Activated naive CD8-positive, alpha-beta T cell treated with anti-CD3 and anti-CD28 coated beads, Interleukin-2, amount 50 U/mL, for 24 hours (primary cell): ENCODE data around the gene SOD1.
A peak's percentile ranks its signal among the peaks of the same experiment; 100 is the strongest.
"Not testable (repeated sequence)": the region's sequence is repeated elsewhere in the genome, so short reads cannot be mapped to it uniquely, and the experiment has no call there.

Experiments
- ATAC-seq: fragments of 150-1000 bp; cut with Tn5 transposase; one replicate; pipeline ENCODE4 v1.10.0; 2021
- DNase-seq: peaks from one replicate; pipeline ENCODE4 v3.0.0; 2021
- H3K27ac Mint-ChIP-seq: one replicate; pipeline ENCODE4 v1.8.0; 2021; ENCODE audit warnings: mild to moderate bottlenecking, mixed read lengths
- H3K27me3 Mint-ChIP-seq: one replicate; pipeline ENCODE4 v1.8.0; 2021; ENCODE audit warnings: mixed read lengths
- H3K36me3 Mint-ChIP-seq: one replicate; pipeline ENCODE4 v1.8.0; 2021; ENCODE audit warnings: low read depth, mixed read lengths
- H3K4me1 Mint-ChIP-seq: one replicate; pipeline ENCODE4 v1.8.0; 2021; ENCODE audit warnings: mixed read lengths
- H3K4me3 Mint-ChIP-seq: one replicate; pipeline ENCODE4 v1.8.0; 2021; ENCODE audit warnings: mild to moderate bottlenecking, moderate library complexity, mixed read lengths
- H3K9me3 Mint-ChIP-seq: one replicate; pipeline ENCODE4 v1.8.0; 2021; ENCODE audit warnings: mixed read lengths

SOD1 gene

GRCh38 chr21:31641416-31641922, 18.0 kb upstream of the SOD1 start:
- H3K9me3 Mint-ChIP-seq: peaks cover 5% of the 10 kb centered on the region
- ATAC-seq: no peak
- H3K4me1 Mint-ChIP-seq: no peaks in the 10 kb centered on the region

GRCh38 chr21:31644643-31645042, 14.8 kb upstream of the SOD1 start:
- no peak overlapping the region for H3K4me3 Mint-ChIP-seq
- H3K4me1 Mint-ChIP-seq: no peaks in the 10 kb centered on the region
- no peaks in the 10 kb centered on the region for H3K27me3 Mint-ChIP-seq

More at GRCh38 chr21:31641416-31641922, 18.0 kb upstream of the SOD1 start:
- no peak overlapping the region for H3K27ac Mint-ChIP-seq
- no peak overlapping the region for H3K4me3 Mint-ChIP-seq
- H3K36me3 Mint-ChIP-seq: peaks cover 3% of the 10 kb centered on the region
- no peaks in the 10 kb centered on the region for H3K27me3 Mint-ChIP-seq
- DNase-seq: no peak

DNA sequence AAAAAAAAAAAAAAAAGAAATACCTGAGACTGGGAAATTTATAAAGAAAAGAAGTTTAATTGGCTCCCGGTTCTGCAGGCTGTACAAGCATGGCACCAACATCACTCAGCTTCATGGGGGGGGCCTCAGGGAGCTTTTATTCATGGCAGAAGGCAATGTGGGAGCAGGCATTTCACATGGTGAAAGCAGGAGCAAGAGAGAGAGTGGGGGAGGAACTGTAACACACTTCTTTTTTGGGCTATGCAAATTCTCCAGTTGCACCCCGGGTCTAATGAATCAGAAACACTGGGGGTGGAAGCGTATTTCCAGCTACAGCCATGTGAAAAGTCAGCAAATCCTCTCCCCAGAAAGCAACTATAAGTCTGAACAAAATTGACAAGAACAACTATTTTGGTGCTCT, 11.8 kb upstream of the SOD1 start:
- no peaks in the 10 kb centered on the region for H3K4me1 Mint-ChIP-seq
- no peaks in the 10 kb centered on the region for H3K9me3 Mint-ChIP-seq
- no peak overlapping the region for H3K4me3 Mint-ChIP-seq
- no peak for ATAC-seq
- no peaks in the 10 kb centered on the region for H3K27me3 Mint-ChIP-seq
- H3K27ac Mint-ChIP-seq: no peak overlapping the region
- no peak for DNase-seq
- H3K36me3 Mint-ChIP-seq: no peaks in the 10 kb centered on the region

More at GRCh38 chr21:31644643-31645042, 14.8 kb upstream of the SOD1 start:
- Mint-ChIP-seq H3K27ac (no peak overlapping the region), H3K36me3 (no peaks in the 10 kb centered on the region), H3K9me3 (no peaks in the 10 kb centered on the region)
- no peak for ATAC-seq
- DNase-seq: no peak

- DNase-seq (no peak), ATAC-seq (no peak)
- Mint-ChIP-seq H3K27me3 (no peaks in the 10 kb centered on the region), H3K36me3 (no peaks in the 10 kb centered on the region), H3K4me3 (no peak overlapping the region), H3K27ac (no peak overlapping the region), H3K9me3 (no peaks in the 10 kb centered on the region), H3K4me1 (peaks cover 15% of the 10 kb centered on the region)
Measured at GRCh38 chr21:31650930-31651329, 8.6 kb upstream of the SOD1 start.

GRCh38 chr21:31651491-31651890, 8.0 kb upstream of the SOD1 start:
- peaks cover 20% of the 10 kb centered on the region for H3K4me1 Mint-ChIP-seq
- H3K36me3 Mint-ChIP-seq, DNase-seq, ATAC-seq, H3K4me3 Mint-ChIP-seq, H3K9me3 Mint-ChIP-seq, H3K27ac Mint-ChIP-seq, H3K27me3 Mint-ChIP-seq: not testable (repeated sequence)

DNA sequence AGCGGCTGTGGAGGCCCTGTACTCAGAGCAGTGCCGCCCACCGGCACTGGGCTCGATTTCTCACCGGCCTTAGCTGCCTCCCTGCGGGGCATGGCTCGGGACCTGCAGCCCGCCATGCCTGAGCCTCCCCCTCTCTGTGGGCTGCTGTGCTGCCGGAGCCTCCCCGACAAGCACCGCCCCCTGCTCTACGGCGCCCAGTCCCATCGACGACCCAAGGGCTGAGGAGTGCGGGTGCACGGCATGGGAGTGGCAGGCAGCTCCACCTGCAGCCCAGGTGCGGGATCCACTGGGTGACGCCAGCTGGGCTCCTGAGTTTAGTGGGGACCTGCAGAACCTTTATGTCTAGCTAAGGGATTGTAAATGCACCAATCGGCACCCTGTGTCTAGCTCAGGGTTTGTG, 5.2 kb upstream of the SOD1 start:
- Mint-ChIP-seq H3K36me3 (peaks cover 4% of the 10 kb centered on the region), H3K9me3 (no peaks in the 10 kb centered on the region), H3K4me3 (no peak overlapping the region), H3K27ac (no peak overlapping the region), H3K4me1 (peaks cover 36% of the 10 kb centered on the region), H3K27me3 (no peaks in the 10 kb centered on the region)
- ATAC-seq: no peak
- no peak for DNase-seq

DNA sequence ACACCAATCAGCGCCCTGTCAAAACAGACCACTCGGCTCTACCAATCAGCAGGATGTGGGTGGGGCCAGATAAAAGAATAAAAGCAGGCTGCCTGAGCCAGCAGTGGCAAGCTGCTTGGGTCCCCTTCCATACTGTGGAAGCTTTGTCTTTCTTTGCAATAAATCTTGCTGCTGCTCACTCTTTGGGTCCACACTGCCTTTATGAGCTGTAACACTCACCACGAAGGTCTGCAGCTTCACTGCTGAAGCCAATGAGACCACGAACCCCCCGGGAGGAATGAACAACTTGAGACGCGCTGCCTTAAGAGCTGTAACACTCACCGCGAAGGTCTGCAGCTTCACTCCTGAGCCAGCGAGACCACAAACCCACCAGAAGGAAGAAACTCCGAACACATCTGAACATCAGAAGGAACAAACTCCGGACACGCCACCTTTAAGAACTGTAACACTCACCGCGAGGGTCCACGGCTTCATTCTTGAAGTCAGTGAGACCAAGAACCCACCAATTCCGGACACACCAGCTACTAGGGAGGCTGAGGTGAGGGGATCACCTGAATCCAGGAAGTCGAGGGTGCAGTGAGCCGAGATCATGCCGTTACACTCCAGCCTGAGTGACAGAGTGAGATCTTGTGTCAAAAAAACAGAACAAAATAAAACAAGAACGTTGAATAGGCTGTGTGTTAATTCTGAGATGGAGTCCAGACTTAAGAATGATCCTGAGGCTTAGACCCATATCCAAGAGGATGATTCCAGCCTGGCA, 4.5 kb upstream of the SOD1 start:
- not testable (repeated sequence) for H3K9me3 Mint-ChIP-seq, H3K36me3 Mint-ChIP-seq, ATAC-seq, H3K27me3 Mint-ChIP-seq, DNase-seq
- Mint-ChIP-seq H3K4me1 (peaks cover 38% of the 10 kb centered on the region), H3K27ac (peak overlapping the region; percentile 73), H3K4me3 (peak overlapping the region; percentile 73)

DNA sequence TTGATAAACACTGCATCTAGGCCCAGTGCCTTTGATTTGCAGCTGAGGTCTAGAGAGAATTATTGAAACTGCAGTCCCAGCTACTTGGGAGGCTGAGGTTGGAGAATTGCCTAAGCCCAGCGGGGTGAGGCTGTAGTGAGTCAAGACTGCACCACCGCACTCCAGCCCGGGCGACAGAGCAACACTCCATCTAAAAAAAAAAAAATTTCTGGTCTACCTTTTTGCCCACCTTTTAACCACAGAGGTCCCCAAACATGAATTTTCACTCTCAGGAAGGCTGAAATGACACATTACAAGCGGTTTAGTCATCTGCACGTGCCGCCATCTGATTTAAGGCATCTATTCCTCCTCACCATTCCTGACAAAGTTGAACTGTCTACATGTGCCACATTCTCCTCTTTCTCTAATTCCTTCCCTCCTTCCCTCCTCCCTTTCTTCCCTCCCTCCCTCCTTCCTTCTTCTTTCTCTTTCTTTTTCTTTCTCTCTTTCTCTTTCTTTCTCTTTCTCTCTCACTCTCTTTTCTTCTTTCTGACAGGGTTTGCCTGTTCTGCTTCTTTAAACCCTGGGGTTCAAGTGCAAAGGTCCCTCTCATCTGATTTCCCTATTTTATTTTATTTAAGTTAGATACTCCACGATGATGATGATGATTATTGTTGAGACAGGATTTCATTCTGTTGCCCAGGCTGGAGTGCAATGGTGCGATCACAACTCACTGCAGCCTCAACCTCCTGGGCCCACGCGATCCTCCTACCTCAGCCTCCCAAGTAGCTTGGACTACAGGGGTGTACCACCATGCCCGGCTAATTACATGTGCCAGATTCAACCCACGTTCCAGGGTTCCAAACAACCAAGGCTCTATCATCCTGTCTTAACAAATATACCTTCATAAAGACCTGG, 3.0 kb upstream of the SOD1 start:
- H3K4me3 Mint-ChIP-seq: peak overlapping the region; percentile 49
- H3K9me3 Mint-ChIP-seq: no peaks in the 10 kb centered on the region
- DNase-seq (peak; percentile 51), ATAC-seq (peak; percentile 62)
- peak overlapping the region; percentile 82 for H3K27ac Mint-ChIP-seq
- H3K4me1 Mint-ChIP-seq: peaks cover 52% of the 10 kb centered on the region
- H3K27me3 Mint-ChIP-seq: no peaks in the 10 kb centered on the region
- H3K36me3 Mint-ChIP-seq: peaks cover 16% of the 10 kb centered on the region

DNA sequence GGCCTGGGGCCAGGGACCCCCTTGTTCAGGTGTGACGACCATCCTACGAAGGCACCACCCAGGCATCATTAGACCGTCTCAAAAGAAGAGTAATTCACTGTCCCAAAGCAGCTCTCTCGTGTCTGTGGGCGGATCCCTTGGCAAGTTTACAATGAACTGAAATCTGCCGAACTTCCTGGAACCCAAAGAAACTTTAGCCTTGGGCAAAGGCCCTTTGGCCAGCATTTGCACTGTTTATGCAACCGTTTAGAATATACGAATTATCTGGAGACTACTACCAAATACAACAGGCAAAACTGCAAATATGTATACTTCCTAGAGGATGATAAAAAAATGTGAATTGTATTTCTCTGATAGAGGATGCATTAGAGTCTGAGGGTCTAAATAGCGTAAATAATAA, 1.4 kb upstream of the SOD1 start:
- H3K4me3 Mint-ChIP-seq: no peak overlapping the region
- no peaks in the 10 kb centered on the region for H3K9me3 Mint-ChIP-seq
- H3K36me3 Mint-ChIP-seq: peaks cover 27% of the 10 kb centered on the region
- H3K4me1 Mint-ChIP-seq: peaks cover 68% of the 10 kb centered on the region
- DNase-seq: no peak
- ATAC-seq: no peak
- H3K27ac Mint-ChIP-seq: no peak overlapping the region
- H3K27me3 Mint-ChIP-seq: no peaks in the 10 kb centered on the region

GRCh38 chr21:31659286-31659535, 282 bp upstream of the SOD1 start:
- ATAC-seq: no peak
- Mint-ChIP-seq H3K4me1 (peaks cover 78% of the 10 kb centered on the region), H3K27ac (peak overlapping the region; percentile 99)

DNA sequence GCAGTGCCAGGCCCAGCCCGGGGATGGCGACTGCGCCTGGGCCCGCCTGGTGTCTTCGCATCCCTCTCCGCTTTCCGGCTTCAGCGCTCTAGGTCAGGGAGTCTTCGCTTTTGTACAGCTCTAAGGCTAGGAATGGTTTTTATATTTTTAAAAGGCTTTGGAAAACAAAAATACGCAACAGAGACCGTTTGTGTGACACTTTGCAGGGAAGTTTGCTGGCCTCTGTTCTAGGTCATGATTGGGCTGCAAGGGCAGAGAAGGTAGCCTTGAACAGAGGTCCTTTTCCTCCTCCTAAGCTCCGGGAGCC, 719 bp downstream of the SOD1 start:
- Mint-ChIP-seq H3K27me3 (no peaks in the 10 kb centered on the region), H3K4me1 (peaks cover 79% of the 10 kb centered on the region), H3K9me3 (no peaks in the 10 kb centered on the region), H3K27ac (peak overlapping the region; percentile 93), H3K36me3 (peaks cover 43% of the 10 kb centered on the region), H3K4me3 (peak overlapping the region; percentile 93)
- DNase-seq (no peak), ATAC-seq (no peak)

More at GRCh38 chr21:31659286-31659535, 282 bp upstream of the SOD1 start:
- Mint-ChIP-seq H3K36me3 (peaks cover 35% of the 10 kb centered on the region), H3K9me3 (no peaks in the 10 kb centered on the region), H3K27me3 (no peaks in the 10 kb centered on the region), H3K4me3 (peak overlapping the region; percentile 97)
- DNase-seq: no peak

GRCh38 chr21:31660591-31660990, 1.1 kb downstream of the SOD1 start:
- peaks cover 79% of the 10 kb centered on the region for H3K4me1 Mint-ChIP-seq
- no peak for DNase-seq
- peak overlapping the region; percentile 93 for H3K4me3 Mint-ChIP-seq
- H3K9me3 Mint-ChIP-seq: no peaks in the 10 kb centered on the region
- peaks cover 47% of the 10 kb centered on the region for H3K36me3 Mint-ChIP-seq
- no peaks in the 10 kb centered on the region for H3K27me3 Mint-ChIP-seq
- ATAC-seq: no peak
- peak overlapping the region; percentile 93 for H3K27ac Mint-ChIP-seq

- Mint-ChIP-seq H3K27ac (peak overlapping the region; percentile 75), H3K4me3 (no peak overlapping the region), H3K9me3 (no peaks in the 10 kb centered on the region), H3K36me3 (peaks cover 75% of the 10 kb centered on the region), H3K27me3 (no peaks in the 10 kb centered on the region), H3K4me1 (peaks cover 92% of the 10 kb centered on the region)
- no peak for DNase-seq
- no peak for ATAC-seq
Measured at GRCh38 chr21:31663584-31664249, 4.2 kb downstream of the SOD1 start.

DNA sequence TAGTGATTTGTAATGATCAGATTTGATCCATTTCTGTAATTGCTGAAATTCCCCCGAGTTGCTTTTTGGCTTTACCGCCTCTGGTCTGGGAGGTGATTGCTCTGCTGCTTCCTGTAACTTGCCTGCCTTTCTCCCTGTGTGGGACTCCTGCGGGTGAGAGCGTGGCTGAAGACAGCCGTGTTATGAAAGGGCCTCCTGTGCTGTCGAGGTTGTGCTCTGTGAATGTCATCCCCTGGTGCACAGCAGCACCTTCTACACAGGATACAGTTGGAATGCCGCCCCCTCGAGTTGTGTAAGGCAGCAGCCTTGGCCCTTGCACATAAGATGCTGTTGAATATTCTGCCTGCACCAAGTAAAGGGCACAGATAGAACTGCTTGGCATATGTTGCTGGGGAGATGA, 5.9 kb downstream of the SOD1 start:
- Mint-ChIP-seq H3K27ac (peak overlapping the region; percentile 82), H3K9me3 (no peaks in the 10 kb centered on the region), H3K27me3 (no peaks in the 10 kb centered on the region), H3K36me3 (peaks cover 79% of the 10 kb centered on the region), H3K4me1 (peaks cover 92% of the 10 kb centered on the region), H3K4me3 (peak overlapping the region; percentile 44)
- ATAC-seq: peak; percentile 83
- peak; percentile 23 for DNase-seq
